Measurements from ENCODE around the gene RCSD1.

The RCSD1 gene

GRCh38 chr1:167669209-167670124 is 39.4 kb downstream of the RCSD1 start:
- no peak for DNase-seq

- no peak for DNase-seq
Observed at GRCh38 chr1:167670563-167670962, 40.5 kb downstream of the RCSD1 start.

- no peak for DNase-seq
Observed at GRCh38 chr1:167671727-167672511, 41.9 kb downstream of the RCSD1 start.

- DNase-seq: no peak
Observed at GRCh38 chr1:167672831-167673230, 42.8 kb downstream of the RCSD1 start.

- no peak for DNase-seq
Observed at GRCh38 chr1:167673265-167673664, 43.2 kb downstream of the RCSD1 start.

- DNase-seq: no peak
Observed at GRCh38 chr1:167674156-167674555, 44.1 kb downstream of the RCSD1 start.

- DNase-seq: no peak
Observed at GRCh38 chr1:167675440-167675839, 45.4 kb downstream of the RCSD1 start.

- peak; percentile 19 for DNase-seq
Observed at GRCh38 chr1:167676205-167676915, 46.3 kb downstream of the RCSD1 start.

GRCh38 chr1:167676916-167677848 is 47.1 kb downstream of the RCSD1 start:
- no peak for DNase-seq

GRCh38 chr1:167678422-167678821 is 48.4 kb downstream of the RCSD1 start:
- DNase-seq: no peak

- DNase-seq: no peak
Observed at GRCh38 chr1:167678838-167679237, 48.8 kb downstream of the RCSD1 start.

- no peak for DNase-seq
Observed at GRCh38 chr1:167679714-167680113, 49.7 kb downstream of the RCSD1 start.

- DNase-seq: no peak
Observed at GRCh38 chr1:167681024-167681423, 51.0 kb downstream of the RCSD1 start.

GRCh38 chr1:167681451-167682098 is 51.5 kb downstream of the RCSD1 start:
- no peak for DNase-seq

GRCh38 chr1:167683226-167683625 is 53.2 kb downstream of the RCSD1 start:
- DNase-seq: peak; percentile 46

GRCh38 chr1:167683641-167684502 is 53.8 kb downstream of the RCSD1 start:
- DNase-seq: peak; percentile 18

GRCh38 chr1:167685844-167686243 is 55.8 kb downstream of the RCSD1 start:
- no peak for DNase-seq

- peak; percentile 84 for DNase-seq
Observed at GRCh38 chr1:167687919-167688519, 58.0 kb downstream of the RCSD1 start.

- DNase-seq: no peak
Observed at GRCh38 chr1:167689567-167689920, 59.5 kb downstream of the RCSD1 start.

- DNase-seq: no peak
Observed at GRCh38 chr1:167690053-167690452, 60.0 kb downstream of the RCSD1 start.
